NCI-H1417 treated with DMSO at 0.1 percent for 48 hours (cell line): ENCODE measurements around the gene EDA2R.

Source experiments
- DNase-seq: peaks from one replicate; lab custom pipeline; 2025; lab: John Stamatoyannopoulos, UW

EDA2R gene

GRCh38 chrX:66638591-66639500 is at the start of gene EDA2R:
Gene EDA2R, minus strand, starts transcription at chrX:66639078. Its CDS starts 23,058 bp downstream, at chrX:66616020.
- DNase-seq, result no peak

GRCh38 chrX:66684196-66684595 is 45.3 kb upstream of the EDA2R start:
- DNase-seq, result no peak

- no peak for DNase-seq
These were observed 41.6 kb upstream of the EDA2R start for GRCh38 chrX:66680451-66680850.

- no peak for DNase-seq
These were observed 38.6 kb upstream of the EDA2R start for GRCh38 chrX:66677430-66677829.

- DNase-seq, result no peak
These were observed 38.1 kb upstream of the EDA2R start for GRCh38 chrX:66676990-66677389.

GRCh38 chrX:66676413-66676812 is 37.5 kb upstream of the EDA2R start:
- DNase-seq, result no peak

GRCh38 chrX:66675541-66675940 is 36.7 kb upstream of the EDA2R start:
- no peak for DNase-seq

- DNase-seq, result no peak
These were observed 35.6 kb upstream of the EDA2R start for GRCh38 chrX:66674506-66674905.

- no peak for DNase-seq
These were observed 33.2 kb upstream of the EDA2R start for GRCh38 chrX:66672106-66672505.

- DNase-seq, result no peak
These were observed 15.5 kb upstream of the EDA2R start for GRCh38 chrX:66654411-66654810.

GRCh38 chrX:66635360-66635759 is 3.5 kb downstream of the EDA2R start:
- no peak for DNase-seq

GRCh38 chrX:66634272-66634671 is 4.6 kb downstream of the EDA2R start:
- DNase-seq, result no peak

- no peak for DNase-seq
These were observed 5.3 kb downstream of the EDA2R start for GRCh38 chrX:66633541-66633940.

GRCh38 chrX:66632981-66633380 is 5.9 kb downstream of the EDA2R start:
- DNase-seq, result no peak

GRCh38 chrX:66632473-66632872 is 6.4 kb downstream of the EDA2R start:
- DNase-seq, result no peak

- DNase-seq, result no peak
These were observed 13.4 kb downstream of the EDA2R start for GRCh38 chrX:66625525-66625924.

- DNase-seq, result no peak
These were observed 16.7 kb downstream of the EDA2R start for GRCh38 chrX:66622209-66622608.

- DNase-seq, result no peak
These were observed 21.9 kb downstream of the EDA2R start for GRCh38 chrX:66616944-66617343.

GRCh38 chrX:66602381-66602938 is 36.4 kb downstream of the EDA2R start:
- DNase-seq, result no peak

GRCh38 chrX:66601522-66601921 is 37.4 kb downstream of the EDA2R start:
- DNase-seq, result no peak

GRCh38 chrX:66579219-66579618 is 59.7 kb downstream of the EDA2R start:
- no peak for DNase-seq

GRCh38 chrX:66553973-66554372 is 84.9 kb downstream of the EDA2R start:
- DNase-seq, result no peak

GRCh38 chrX:66547847-66548369 is 91.0 kb downstream of the EDA2R start:
- no peak for DNase-seq
